ENCODE results near the gene EP300.

The EP300 gene

GRCh38 chr22:41204992-41205900 is 112.9 kb downstream of the EP300 start, which contains the start of gene L3MBTL2:
Gene L3MBTL2 (plus strand): TSS chr22:41205312. CDS start chr22:41205363, 51 bp downstream.
- DNase-seq (ENCODE audit: low read depth in 2 of 2): peak; percentile 97

GRCh38 chr22:41206719-41207118 is 114.3 kb downstream of the EP300 start:
- DNase-seq (ENCODE audit: low read depth in 2 of 2): no peak

- DNase-seq (ENCODE audit: low read depth in 2 of 2): no peak
Measured at GRCh38 chr22:41215409-41215808, 123.0 kb downstream of the EP300 start.

GRCh38 chr22:41215926-41216325 is 123.5 kb downstream of the EP300 start:
- no peak for DNase-seq (ENCODE audit: low read depth in 2 of 2)

GRCh38 chr22:41216984-41217383 is 124.6 kb downstream of the EP300 start:
- DNase-seq (ENCODE audit: low read depth in 2 of 2): no peak

- no peak for DNase-seq (ENCODE audit: low read depth in 2 of 2)
Measured at GRCh38 chr22:41217553-41218157, 125.3 kb downstream of the EP300 start.

- DNase-seq (ENCODE audit: low read depth in 2 of 2): no peak
Measured at GRCh38 chr22:41222846-41223507, 130.6 kb downstream of the EP300 start.

GRCh38 chr22:41223535-41223934 is 131.1 kb downstream of the EP300 start:
- DNase-seq (ENCODE audit: low read depth in 2 of 2): no peak

- no peak for DNase-seq (ENCODE audit: low read depth in 2 of 2)
Measured at GRCh38 chr22:41226723-41227655, 134.6 kb downstream of the EP300 start.

GRCh38 chr22:41229215-41229614 is 136.8 kb downstream of the EP300 start:
- DNase-seq (ENCODE audit: low read depth in 2 of 2): no peak

Data from stimulated activated CD8-positive, alpha-beta memory T cell treated with anti-CD3 and anti-CD28 coated beads, Interleukin-2, amount 100 ng/mL, for 1 hour (primary cell).